ENCODE data around the gene OSBPL5.

The OSBPL5 gene

GRCh38 chr11:3198815-3199214 is 33.7 kb upstream of the OSBPL5 start:
- no peak for DNase-seq (ENCODE audit: low read depth in 2 of 2, low spot score in 1 of 2)

DNA sequence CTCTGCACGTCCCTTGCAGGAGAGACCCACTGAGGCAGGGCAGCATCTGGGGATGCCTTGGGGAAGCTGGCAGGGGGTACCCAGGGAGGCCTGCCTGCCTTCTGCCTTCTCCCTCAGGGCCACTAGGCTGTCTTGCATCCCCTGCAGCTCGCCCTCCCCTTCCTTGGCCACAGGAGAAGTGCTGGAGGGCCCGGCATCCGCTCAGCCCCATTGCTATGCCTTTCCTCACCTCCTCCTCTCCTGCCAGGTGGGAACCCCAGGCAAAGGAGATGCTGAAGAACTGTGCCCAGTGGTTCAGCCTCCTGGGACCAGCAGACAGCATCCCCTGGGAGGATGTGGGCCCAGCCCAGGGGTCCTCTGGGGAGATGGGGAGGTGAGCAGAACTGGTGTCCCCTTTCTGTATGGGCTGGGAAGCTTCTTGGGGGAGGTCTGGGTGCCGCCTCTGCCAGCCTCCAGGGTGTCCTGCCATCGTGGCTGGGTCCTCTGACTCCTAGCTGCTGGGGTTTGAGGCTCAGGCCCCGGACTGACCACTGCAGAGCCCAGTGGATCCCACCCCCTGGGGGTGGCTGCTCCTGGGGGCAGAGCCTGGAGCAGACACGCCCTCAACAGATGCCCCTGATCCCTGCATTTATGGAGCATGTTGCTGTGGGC is 32.9 kb upstream of the OSBPL5 start:
- no peak for DNase-seq (ENCODE audit: low read depth in 2 of 2, low spot score in 1 of 2)

GRCh38 chr11:3197044-3197695 is 32.1 kb upstream of the OSBPL5 start:
- DNase-seq (ENCODE audit: low read depth in 2 of 2, low spot score in 1 of 2), result no peak

GRCh38 chr11:3196161-3197043 is 31.3 kb upstream of the OSBPL5 start:
- DNase-seq (ENCODE audit: low read depth in 2 of 2, low spot score in 1 of 2), result no peak

DNA sequence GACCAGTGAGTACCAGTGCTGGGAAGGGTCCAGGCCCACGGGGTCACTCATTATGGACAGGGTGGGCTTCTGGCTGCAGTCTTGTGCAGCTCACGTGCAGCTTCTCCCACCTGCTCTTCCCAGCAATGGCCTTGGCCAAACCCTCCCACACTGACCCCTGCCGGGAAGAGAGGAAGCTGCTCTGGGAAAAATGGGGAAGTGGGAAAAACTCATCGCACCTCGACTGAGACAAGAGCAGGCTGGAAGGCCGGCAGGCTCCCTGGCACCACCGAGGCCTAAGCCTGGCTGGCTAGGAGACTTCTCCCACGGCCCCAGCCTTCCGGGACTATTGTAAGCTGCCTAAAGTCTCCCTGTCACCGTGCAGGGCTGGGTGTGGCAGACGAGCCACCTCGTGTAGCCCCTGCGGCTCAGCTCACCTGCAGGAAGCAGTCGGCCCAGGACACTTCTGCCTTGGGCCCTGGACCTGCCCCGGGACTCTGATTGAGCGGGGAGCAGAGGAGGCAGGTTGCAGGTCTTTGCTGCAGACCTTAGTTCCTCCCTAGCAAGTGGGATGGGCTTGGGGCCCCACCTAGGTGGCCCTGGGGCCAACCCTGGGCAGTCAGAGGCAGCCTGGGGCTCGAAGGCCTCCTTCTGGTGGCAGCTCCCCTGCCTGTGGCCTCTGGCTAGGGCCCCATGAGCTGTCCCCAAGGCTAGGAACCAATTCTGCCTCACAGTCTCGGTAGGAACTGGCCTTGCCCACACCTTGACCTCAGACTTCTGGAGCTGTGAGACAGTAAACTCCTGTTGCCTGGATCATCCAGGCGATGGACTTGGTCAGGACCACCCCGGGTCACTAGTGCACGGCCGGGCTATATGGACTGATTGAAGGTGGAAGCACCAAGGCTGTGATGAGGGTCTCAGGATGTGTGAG is 30.4 kb upstream of the OSBPL5 start:
- no peak for DNase-seq (ENCODE audit: low read depth in 2 of 2, low spot score in 1 of 2)

GRCh38 chr11:3194016-3194816 is 29.1 kb upstream of the OSBPL5 start:
- no peak for DNase-seq (ENCODE audit: low read depth in 2 of 2, low spot score in 1 of 2)

- DNase-seq (ENCODE audit: low read depth in 2 of 2, low spot score in 1 of 2), result no peak
Observed at GRCh38 chr11:3193373-3194015, 28.4 kb upstream of the OSBPL5 start.

DNA sequence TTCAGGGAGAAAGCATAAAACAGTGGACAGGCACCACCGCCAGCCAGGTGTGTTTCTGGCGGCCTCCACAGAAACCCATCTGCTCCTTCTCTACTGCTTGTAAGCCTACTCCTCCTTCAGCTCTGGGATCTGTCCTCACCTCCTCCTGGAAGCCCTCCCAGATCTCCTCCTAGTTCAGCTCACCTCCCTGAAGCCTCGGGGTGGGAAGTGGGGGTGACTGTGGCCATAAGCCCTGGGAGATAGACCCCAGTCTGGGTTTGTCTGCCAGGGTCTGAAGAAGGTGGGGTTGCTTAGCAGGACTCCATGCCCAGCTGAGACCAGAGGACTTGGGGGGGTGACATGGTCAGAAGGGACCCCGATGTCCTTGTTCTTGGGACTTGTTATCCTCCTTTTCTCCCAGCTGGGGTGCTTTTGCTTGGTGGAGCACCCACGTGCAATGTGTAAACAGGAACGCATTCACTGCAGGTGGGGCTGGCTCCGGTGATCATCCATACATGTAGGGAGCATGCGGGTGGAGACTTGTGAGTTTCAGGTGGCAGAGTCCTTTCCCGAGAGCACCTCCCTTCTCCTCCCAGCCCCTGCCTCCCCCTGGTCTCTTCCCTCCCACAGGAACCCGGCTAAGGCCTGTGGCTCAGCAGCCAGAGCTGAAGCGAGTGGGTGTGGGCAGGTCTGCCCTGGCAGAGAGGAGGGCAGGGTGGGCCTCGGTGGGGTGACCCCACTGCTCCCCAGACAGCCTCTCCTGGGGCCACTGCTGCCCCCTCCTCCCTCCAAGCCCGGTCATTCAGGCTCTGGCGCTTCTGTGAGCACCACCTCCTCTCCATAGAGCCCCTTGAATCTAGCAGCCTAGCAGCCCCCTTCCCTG is 27.6 kb upstream of the OSBPL5 start:
- no peak for DNase-seq (ENCODE audit: low read depth in 2 of 2, low spot score in 1 of 2)

GRCh38 chr11:3191586-3192324 is 26.6 kb upstream of the OSBPL5 start:
- no peak for DNase-seq (ENCODE audit: low read depth in 2 of 2, low spot score in 1 of 2)

DNA sequence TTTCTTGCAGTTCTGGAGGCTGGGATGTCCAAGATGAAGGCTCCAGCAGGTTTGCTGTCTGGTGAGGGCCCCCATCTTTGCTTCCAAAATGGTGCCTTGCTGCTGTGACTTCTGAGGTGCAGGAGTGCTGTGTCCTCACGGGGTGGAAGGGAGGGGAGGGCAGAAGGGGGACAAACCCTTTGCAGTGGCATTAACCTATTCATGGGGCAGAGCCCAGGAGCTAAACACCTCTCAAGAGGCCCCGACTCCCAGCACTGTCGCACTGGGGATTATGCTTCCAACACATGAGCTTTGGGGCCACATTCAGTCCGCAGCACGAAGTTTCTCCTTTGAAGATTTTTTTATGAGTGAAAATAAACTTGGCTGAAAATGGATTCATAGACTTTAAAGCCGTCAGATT is 25.5 kb upstream of the OSBPL5 start:
- no peak for DNase-seq (ENCODE audit: low read depth in 2 of 2, low spot score in 1 of 2)

DNA sequence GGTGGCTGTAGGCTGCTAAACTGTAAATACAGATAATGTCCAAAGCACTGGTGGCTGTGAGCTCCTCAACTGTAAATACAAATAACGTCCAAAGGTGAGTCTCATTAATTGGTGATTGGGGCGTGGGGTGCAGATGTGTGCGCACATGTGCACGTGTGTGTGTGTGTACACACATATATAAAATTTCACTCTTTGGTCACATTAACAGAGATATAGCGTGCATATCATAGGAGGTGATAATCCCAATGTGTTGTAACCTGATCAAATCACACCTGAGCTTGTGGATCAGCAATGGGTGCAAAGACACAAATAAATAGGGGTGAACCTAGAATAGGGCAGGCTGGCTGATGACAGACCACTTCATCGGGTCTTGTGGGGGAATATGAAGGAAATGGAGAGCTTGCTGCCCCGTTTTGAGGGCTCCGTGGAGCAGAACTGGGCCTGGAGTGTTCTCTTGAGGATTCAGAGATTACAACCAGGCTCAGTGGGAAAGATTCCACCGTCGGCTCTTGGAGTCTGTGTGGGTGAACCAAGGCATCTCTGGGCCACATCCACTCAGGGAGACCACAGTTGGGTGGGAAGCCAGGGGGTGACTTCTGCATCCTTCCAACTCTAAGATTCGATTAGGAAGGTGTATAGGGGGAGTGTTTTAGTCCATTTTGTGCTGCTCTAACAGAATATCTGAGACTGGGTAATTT is 24.9 kb upstream of the OSBPL5 start:
- no peak for DNase-seq (ENCODE audit: low read depth in 2 of 2, low spot score in 1 of 2)

- DNase-seq (ENCODE audit: low read depth in 2 of 2, low spot score in 1 of 2), result no peak
Observed at GRCh38 chr11:3189196-3189843, 24.2 kb upstream of the OSBPL5 start.

- no peak for DNase-seq (ENCODE audit: low read depth in 2 of 2, low spot score in 1 of 2)
Observed at GRCh38 chr11:3188496-3189195, 23.5 kb upstream of the OSBPL5 start.

DNA sequence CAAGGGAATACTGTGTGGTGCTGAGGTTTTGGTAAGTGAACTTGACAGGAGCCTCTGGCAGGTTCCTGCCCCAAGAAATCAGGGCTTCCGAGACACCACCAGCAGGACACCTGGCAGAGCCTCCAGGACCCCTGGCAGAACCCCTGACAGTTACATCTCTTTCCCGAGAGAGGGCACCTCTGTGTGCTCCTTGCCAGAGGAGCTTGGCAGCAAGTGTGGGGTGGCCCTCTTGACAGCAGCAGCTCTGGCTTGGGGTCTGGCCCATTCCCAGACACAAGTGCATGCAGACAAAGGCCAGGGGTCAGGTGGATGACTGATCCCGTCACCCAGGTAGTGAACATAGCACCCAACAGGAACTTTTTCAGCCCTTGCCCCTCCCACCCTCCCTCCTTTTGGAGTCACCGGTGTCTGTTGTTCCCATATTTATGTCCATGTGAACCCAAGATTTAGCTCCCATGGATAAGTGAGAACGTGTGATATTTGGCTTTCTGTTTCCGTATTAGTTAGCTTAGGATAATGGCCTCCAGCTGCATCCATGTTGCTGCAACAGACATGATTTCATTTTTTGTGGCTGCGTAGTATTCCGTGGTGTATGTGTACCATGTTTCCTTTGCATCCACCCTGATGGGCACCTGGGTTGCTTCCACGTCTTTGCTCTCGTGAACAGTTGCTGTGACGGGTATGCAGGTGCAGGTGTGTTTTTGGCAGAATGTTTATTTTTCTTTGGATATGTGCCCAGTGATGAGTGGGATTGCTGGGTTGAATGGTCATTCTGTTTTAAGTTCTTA is 21.2 kb upstream of the OSBPL5 start:
- DNase-seq (ENCODE audit: low read depth in 2 of 2, low spot score in 1 of 2), result no peak

DNA sequence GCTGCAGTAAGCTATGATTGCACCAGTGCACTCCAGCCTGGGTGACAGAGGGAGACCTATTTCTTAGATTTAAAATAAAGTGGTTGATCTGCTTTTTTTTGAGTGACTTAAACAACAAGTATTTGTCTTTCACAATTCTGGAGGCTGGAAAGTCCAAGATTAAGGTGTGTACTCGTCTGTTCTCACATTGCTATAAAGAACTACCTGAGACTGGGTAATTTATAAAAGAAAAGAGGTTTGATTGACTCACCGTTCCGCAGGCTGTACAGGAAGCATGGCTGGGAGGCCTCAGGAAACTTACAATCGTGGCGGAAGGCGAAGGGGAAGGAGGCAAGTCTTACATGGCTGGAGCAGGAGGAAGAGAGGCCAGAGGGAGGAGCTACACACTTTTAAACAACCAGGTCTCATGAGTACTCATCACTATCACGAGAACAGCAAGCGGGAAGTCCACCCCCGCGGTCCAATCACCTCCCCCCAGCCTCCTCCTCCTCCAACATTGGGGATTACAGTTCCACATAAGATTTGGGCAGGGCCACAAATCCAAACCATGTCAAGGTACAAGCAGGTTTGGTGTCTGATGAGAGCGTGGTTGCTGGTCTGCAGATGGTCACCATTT is 19.7 kb upstream of the OSBPL5 start:
- no peak for DNase-seq (ENCODE audit: low read depth in 2 of 2, low spot score in 1 of 2)

All from stimulated activated CD8-positive, alpha-beta memory T cell treated with anti-CD3 and anti-CD28 coated beads, Interleukin-4, amount 100 ng/mL, for 4 hours (primary cell).